Tibial artery (tissue), 4 donors: Measurements from ENCODE around the gene RTL10.

Source experiments
- DNase-seq, 2 donors: peaks; one replicate each; pipeline ENCODE4 v3.0.0-alpha.2; 2019
- H3K27ac ChIP-seq, 2 donors: fragments of 200-600 bp; sonication (generic) in 1 of 2; 1 replicate in 1 of 2; 2 replicates in 1 of 2; pipeline ENCODE4 v1.5.1; 2018 to 2019; ENCODE audit warnings: mild to moderate bottlenecking in 1 of 2
- H3K27me3 ChIP-seq, 2 donors: fragments of 200-600 bp; sonication (generic) in 1 of 2; one replicate each; pipeline versions ENCODE4 v1.5.1 to v1.6.0; 2016 to 2019
- H3K36me3 ChIP-seq, 3 donors: fragments of 200-600 bp; sonication (generic) in 2 of 3; one replicate each; pipeline ENCODE4 v1.5.1; 2016 to 2019; ENCODE audit warnings: mild to moderate bottlenecking in 2 of 3
- H3K4me1 ChIP-seq, 4 donors: fragments of 200-600 bp; sonication (generic) in 2 of 4; 1 replicate in 3 of 4; 2 replicates in 1 of 4; pipeline ENCODE4 v1.5.1; 2016 to 2019
- H3K4me3 ChIP-seq, 2 donors: fragments of 200-600 bp; sonication (generic) in 1 of 2; 1 replicate in 1 of 2; 2 replicates in 1 of 2; pipeline ENCODE4 v1.5.1; 2018 to 2019; ENCODE audit warnings: mild to moderate bottlenecking in 2 of 2
- H3K9me3 ChIP-seq, 3 donors: fragments of 200-600 bp; sonication (generic) in 1 of 3; one replicate each; pipeline ENCODE4 v1.5.1; 2016 to 2019
- CTCF ChIP-seq, 2 experiments: fragments of 200-600 bp in 1 of 2; fragments of 450-650 bp in 1 of 2; IDR thresholded peaks; one replicate each; pipeline ENCODE4 v1.5.1; 2017 to 2019; ENCODE audit warnings: antibody characterized with exemption in 2 of 2, mild to moderate bottlenecking in 1 of 2, moderate library complexity in 1 of 2
- intact Hi-C: fragments of 100-400 bp; cut with DNase I; formaldehyde crosslinking; loops from one replicate; pipeline ENCODE4 v1.15.0; 2023; ENCODE audit warnings: low total_unique reads

Gene RTL10

DNA sequence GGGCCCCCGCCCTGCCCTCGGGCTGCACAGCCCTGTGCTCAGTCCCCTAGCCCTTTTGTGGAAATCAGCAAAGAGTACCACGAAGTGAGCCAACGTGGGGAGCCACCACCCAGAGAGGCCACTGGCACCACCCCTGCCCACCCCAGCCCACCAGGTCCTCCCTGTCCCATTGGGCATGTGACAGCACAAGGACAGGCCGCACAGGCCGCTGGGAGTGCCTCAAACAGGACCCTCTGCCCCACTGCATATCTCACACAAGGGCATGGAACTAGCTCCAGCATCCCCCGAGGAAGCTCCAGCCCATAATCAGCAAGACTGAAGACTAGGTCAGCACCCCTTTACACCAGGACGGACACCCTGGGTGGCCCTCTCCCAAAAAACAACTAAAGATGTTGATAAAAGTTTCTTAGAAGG is 29.7 kb downstream of the RTL10 start:
- DNase-seq, result peak in 1 of 2 donors; percentile 60
- no peaks in the 10 kb centered on the region for H3K27me3 ChIP-seq
- H3K4me1 ChIP-seq, result peaks cover 0 to 28% (median 0%) of the 10 kb centered on the region in 4 donors
- TF ChIP-seq CTCF (IDR thresholded peaks at IDR 0.05), result no peak
- no peaks in the 10 kb centered on the region for H3K9me3 ChIP-seq
- no peak overlapping the region for H3K27ac ChIP-seq
- intact Hi-C loops, result no loop called here
- H3K4me3 ChIP-seq, result no peak overlapping the region
- peaks cover 0 to 9% (median 4%) of the 10 kb centered on the region in 3 donors for H3K36me3 ChIP-seq

DNA sequence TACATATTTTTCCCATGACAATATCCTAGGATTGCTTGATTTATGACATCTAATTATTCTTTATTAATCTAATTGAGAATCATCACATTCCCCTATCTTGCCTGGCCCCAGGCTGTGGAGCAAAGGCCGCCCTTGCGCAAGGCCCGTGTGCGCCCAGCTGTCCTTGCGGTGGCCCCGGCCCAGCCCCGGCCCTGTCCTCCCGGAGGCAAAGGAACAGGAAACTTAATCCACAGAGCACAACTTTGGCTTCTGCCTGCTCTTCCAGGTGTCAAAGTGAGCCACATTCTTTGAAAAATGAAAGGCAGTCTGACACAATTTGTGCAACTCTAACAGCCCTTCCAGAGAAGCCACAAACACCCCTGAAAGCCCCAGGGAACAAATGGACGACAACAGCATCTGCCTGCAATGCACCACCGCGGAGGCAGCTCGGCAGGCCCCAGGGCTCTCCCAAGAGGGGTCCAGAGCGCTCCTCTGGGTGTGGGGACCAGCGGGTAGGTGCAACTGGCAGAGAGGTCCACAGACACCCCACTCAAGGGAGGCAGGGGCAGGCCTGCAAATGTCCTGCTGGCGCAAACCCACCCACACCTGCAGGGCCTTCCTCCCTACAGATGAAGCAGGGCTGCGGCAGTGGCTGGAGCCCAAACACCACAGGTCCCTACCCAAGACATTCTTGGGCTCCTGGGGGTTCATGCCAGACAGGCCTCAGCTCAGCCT is 30.3 kb downstream of the RTL10 start:
- no peak for TF ChIP-seq CTCF (IDR thresholded peaks at IDR 0.05)
- no peak overlapping the region for H3K27ac ChIP-seq
- peak in 1 of 2 donors; percentile 19 for DNase-seq
- H3K9me3 ChIP-seq, result no peaks in the 10 kb centered on the region
- H3K36me3 ChIP-seq, result peaks cover 0 to 11% (median 4%) of the 10 kb centered on the region in 3 donors
- intact Hi-C loops, result no loop called here
- H3K4me1 ChIP-seq, result peaks cover 0 to 28% (median 0%) of the 10 kb centered on the region in 4 donors
- H3K4me3 ChIP-seq, result no peak overlapping the region
- no peaks in the 10 kb centered on the region for H3K27me3 ChIP-seq

DNA sequence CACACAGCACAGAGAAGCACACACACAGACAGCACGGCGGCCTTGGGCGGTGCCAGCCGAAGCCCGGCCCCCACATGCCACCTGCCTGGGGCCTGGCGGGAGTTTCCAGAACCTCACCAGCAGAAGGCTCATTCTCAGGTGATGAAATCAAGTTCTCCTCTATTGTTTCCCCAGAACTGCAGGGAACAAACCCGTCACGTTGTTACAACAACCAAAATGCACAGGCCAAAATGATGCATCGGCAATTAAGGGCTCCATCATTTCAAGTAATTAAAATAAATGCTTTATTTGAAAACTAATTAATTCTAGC is 30.8 kb downstream of the RTL10 start:
- peak in 1 of 2 donors; percentile 38 for DNase-seq
- intact Hi-C loops, result no loop called here
- no peak overlapping the region for H3K27ac ChIP-seq

GRCh38 chr22:19823191-19823901 is 31.3 kb downstream of the RTL10 start:
- no peak overlapping the region for H3K27ac ChIP-seq
- DNase-seq, result peak in 1 of 2 donors; percentile 31

More for the DNA sequence above, 30.8 kb downstream of the RTL10 start:
- Histone ChIP-seq H3K4me3 (no peak overlapping the region), H3K9me3 (no peaks in the 10 kb centered on the region), H3K4me1 (peaks cover 0 to 28% (median 0%) of the 10 kb centered on the region in 4 donors), H3K27me3 (no peaks in the 10 kb centered on the region), H3K36me3 (peaks cover 0 to 11% (median 4%) of the 10 kb centered on the region in 3 donors)
- TF ChIP-seq CTCF (IDR thresholded peaks at IDR 0.05), result no peak

More at GRCh38 chr22:19823191-19823901, 31.3 kb downstream of the RTL10 start:
- intact Hi-C loops, result no loop called here
- Histone ChIP-seq H3K4me1 (peaks cover 0 to 28% (median 0%) of the 10 kb centered on the region in 4 donors), H3K4me3 (no peak overlapping the region), H3K36me3 (peaks cover 0 to 14% (median 4%) of the 10 kb centered on the region in 3 donors), H3K27me3 (no peaks in the 10 kb centered on the region), H3K9me3 (no peaks in the 10 kb centered on the region)
- TF ChIP-seq CTCF (IDR thresholded peaks at IDR 0.05), result no peak
